NB4 (cell line): ENCODE data around the gene PCLO.

Source experiments
- DNase-seq: peaks from one replicate; pipeline ENCODE4 v3.0.0; 2010; ENCODE audit warnings: low read depth
- H3K4me3 ChIP-seq: one replicate; pipeline ENCODE4 v1.5.1; 2011; ENCODE audit warnings: mild to moderate bottlenecking, low read depth, low read length, moderate library complexity
- MYC ChIP-seq: IDR thresholded peaks from 2 replicates; pipeline ENCODE4 v1.6.1; 2011; ENCODE audit warnings: low read depth, low read length
- POLR2A ChIP-seq: IDR thresholded peaks from 2 replicates; pipeline ENCODE4 v1.6.1; 2011; ENCODE audit warnings: mild to moderate bottlenecking; ENCODE audit not compliant: insufficient read length; ENCODE audit errors: extremely low read depth
- TF ChIP-seq, protein P1 (sequence below): IDR thresholded peaks from one replicate; pipeline ENCODE4 v1.5.1; 2012; ENCODE audit warnings: low read depth, low read length
- TF ChIP-seq, protein P2 (sequence below): IDR thresholded peaks from 2 replicates; pipeline ENCODE4 v1.6.1; 2011; ENCODE audit warnings: low read depth, low read length

The PCLO gene

DNA sequence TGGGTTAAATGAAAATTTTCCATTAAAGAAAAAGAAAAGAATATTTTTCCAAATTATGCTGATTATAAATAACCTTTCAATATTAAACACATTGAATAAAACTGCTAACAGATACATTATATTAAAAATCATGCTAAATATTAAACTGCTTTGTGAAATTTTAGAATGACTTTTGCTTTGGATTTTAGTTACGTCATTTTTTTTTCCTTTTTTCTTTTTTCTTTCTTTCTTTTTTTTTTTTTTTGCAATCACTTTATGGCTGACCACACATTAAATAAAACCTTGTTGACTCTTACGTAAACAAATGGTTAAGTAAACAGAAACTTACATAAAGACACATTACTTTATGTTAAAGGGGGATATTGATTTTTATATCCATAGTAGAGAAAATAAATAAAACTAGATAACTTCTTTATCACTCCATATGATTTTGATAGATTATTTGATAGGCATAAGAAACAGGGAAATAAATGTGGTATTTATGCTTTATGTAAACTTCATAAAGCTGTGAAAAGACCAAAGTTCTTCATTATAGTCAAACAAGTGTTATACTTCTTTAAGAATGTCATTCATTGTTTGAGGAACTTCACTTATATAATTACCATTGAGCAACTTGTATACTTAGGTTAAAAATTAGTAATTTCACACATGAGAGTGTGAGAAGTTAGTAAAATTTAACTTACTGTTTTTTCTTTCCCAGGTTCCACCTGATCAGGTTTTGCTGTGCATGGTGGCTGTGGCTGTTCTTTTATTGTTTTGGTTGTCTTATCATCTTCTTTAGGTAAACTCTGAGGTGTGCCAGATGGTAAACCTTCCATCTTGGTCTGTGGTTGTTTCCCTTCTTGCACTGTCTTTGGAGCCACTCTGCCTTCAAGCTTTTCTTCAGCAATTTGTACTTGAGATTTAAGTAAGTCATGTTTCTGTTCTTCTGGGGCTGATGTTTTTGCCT, 197.3 kb downstream of the PCLO start:
- H3K4me3 ChIP-seq, result no peak overlapping the region
- DNase-seq, result no peak
- TF ChIP-seq, protein P1, sequence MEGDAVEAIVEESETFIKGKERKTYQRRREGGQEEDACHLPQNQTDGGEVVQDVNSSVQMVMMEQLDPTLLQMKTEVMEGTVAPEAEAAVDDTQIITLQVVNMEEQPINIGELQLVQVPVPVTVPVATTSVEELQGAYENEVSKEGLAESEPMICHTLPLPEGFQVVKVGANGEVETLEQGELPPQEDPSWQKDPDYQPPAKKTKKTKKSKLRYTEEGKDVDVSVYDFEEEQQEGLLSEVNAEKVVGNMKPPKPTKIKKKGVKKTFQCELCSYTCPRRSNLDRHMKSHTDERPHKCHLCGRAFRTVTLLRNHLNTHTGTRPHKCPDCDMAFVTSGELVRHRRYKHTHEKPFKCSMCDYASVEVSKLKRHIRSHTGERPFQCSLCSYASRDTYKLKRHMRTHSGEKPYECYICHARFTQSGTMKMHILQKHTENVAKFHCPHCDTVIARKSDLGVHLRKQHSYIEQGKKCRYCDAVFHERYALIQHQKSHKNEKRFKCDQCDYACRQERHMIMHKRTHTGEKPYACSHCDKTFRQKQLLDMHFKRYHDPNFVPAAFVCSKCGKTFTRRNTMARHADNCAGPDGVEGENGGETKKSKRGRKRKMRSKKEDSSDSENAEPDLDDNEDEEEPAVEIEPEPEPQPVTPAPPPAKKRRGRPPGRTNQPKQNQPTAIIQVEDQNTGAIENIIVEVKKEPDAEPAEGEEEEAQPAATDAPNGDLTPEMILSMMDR, result no peak
- TF ChIP-seq POLR2A (no peak), MYC (no peak)

DNA sequence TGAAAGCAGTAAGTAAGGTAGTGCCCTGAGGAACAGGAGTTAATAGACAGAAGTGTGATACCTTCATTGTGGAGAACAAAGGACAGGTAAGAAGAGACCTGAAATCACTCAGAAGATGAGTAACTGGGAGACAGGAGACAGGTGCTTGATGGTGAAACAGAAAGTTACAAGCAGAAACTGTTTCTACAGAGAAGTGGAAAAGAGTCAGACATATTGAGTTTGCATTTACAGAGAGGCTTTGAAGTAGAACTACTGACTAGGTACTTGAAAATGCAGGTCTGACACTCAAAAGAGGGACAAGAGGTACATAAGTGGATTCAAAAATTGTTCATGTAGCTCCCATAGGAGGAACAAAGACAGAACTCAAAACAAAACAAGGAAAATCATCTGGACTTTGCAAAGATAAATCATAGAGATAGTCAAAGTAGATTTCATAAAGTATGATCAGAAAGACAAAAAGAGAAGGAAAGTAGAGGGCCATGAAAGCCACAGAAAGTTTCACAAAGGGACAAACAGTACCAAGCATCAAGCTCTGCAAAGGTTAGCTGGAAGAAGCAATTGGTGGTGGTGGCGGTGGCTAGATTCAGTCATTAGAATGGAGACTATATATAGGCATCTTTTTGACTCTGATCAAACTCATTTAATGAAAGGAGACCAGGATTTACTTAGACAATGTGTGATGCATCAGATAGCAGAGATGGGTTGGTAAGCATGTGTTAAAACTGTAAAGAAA, 198.4 kb downstream of the PCLO start:
- DNase-seq, result no peak
- TF ChIP-seq, protein P1, result no peak
- TF ChIP-seq, protein P2, sequence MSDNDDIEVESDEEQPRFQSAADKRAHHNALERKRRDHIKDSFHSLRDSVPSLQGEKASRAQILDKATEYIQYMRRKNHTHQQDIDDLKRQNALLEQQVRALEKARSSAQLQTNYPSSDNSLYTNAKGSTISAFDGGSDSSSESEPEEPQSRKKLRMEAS, result no peak
- TF ChIP-seq MYC (no peak), POLR2A (no peak)
- H3K4me3 ChIP-seq, result no peak overlapping the region

DNA sequence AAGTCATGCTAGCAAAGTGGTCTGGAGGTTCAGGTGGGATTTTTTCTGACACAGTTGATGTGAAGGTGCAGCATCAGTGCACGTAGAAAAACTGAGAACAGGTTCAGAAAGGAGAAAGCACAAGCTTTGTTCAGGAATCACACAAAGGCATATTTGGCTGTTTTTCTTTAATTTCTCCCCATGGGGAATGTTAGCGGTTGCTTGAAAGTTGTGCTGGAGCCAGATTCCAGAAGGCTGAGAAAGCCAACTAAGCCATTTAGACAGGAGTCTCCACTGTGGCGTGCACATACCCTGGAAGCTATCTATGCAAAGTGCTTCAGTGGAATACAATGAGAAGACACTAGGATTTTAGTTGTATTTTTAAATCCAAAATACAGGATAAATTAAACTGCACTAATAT, 201.4 kb downstream of the PCLO start:
- no peak for DNase-seq
- TF ChIP-seq MYC, result no peak
- TF ChIP-seq, protein P2, result no peak
- no peak for TF ChIP-seq POLR2A
- TF ChIP-seq, protein P1, result no peak
- H3K4me3 ChIP-seq, result no peak overlapping the region

DNA sequence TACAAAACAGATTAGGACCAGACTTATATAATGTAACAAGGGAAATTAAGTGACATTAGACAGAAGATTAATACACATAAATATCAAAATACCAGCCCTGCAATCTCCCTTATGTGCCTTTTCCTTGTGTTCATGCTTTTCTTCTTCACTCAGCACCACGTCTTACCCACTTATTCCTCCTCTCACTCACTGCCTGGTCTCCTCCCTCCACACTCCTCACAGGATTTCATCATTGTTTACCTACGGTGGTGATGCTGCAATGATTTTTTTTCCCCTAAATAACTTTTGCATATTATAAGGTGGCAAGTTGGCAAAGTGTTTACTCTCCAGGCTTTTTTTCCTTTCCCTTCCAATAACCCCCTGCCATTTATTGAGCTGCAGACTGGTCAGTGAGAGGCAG, 203.2 kb downstream of the PCLO start:
- no peak overlapping the region for H3K4me3 ChIP-seq
- TF ChIP-seq MYC, result no peak
- TF ChIP-seq, protein P2, result no peak
- no peak for DNase-seq

DNA sequence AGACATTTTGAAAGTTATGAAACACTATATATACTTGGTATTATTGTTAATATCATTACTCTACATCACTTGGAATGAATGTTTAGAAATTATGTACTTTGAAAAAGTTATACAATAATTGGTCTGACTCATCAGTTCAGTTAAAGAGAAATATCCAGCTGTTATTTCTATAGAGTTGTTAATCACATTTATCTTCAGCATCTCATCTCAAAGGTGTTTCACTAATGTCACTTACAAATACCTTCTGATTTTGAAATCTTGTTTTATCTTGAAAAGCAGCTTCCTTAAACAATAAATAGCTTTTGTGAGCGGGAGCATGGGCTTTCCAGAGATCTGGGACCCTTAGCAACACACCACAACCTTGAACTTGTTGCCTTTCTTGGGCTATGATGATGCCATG, 205.2 kb downstream of the PCLO start:
- DNase-seq, result no peak
- no peak for TF ChIP-seq POLR2A
- TF ChIP-seq, protein P2, result no peak
- TF ChIP-seq MYC, result no peak
- TF ChIP-seq, protein P1, result no peak

More for the DNA sequence above, 205.2 kb downstream of the PCLO start:
- H3K4me3 ChIP-seq, result no peak overlapping the region
